BE2C (cell line): ENCODE results near the gene PPP3CB.

ENCODE experiments used
- DNase-seq: peaks from one replicate; pipeline ENCODE4 v3.0.0-alpha.2; 2020
- H3K27me3 ChIP-seq: fragments of 250-450 bp; sonication (Bioruptor Pico); 2 replicates; pipeline ENCODE4 v1.5.1; 2020; ENCODE audit warnings: mild to moderate bottlenecking
- H3K36me3 ChIP-seq: fragments of 250-450 bp; sonication (Bioruptor Pico); 2 replicates; pipeline ENCODE4 v1.5.1; 2020; ENCODE audit warnings: mild to moderate bottlenecking
- H3K4me1 ChIP-seq: fragments of 250-450 bp; sonication (Bioruptor Pico); 2 replicates; pipeline ENCODE4 v1.5.1; 2020
- H3K4me3 ChIP-seq: 2 replicates; pipeline ENCODE4 v1.5.1; 2011; ENCODE audit warnings: low read depth, low read length
- H3K9me3 ChIP-seq: fragments of 250-450 bp; sonication (Bioruptor Pico); 2 replicates; pipeline ENCODE4 v1.5.1; 2020
- CTCF ChIP-seq: IDR thresholded peaks from 2 replicates; pipeline ENCODE4 v1.5.1; 2012; ENCODE audit warnings: mild to moderate bottlenecking, low read depth, low read length

PPP3CB gene

DNA sequence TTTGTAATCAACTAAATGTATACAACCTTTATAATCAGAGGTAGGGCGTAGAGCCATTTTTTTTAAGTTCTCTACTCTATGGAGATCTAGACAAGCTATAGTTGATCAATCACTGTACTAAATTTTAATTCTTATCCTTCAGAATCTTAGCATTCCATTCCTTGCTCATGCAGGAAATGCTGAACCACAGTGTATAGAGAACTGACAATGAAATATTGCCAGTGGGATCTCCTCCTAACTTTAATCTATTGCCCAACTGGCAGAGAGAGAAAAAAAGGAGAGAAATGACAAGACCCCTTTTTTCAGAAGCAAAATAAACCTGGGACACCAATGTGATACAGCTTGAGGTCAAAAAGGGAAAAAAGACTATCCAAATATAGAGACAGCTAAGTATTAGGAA lies 26.4 kb upstream of the PPP3CB start:
- Histone ChIP-seq H3K4me3 (no peak overlapping the region), H3K4me1 (no peaks in the 10 kb centered on the region; the same call in 1 of the 2 replicates), H3K27me3 (no peaks in the 10 kb centered on the region), H3K9me3 (no peaks in the 10 kb centered on the region), H3K36me3 (peaks cover 7% of the 10 kb centered on the region)
- no peak for DNase-seq
- TF ChIP-seq CTCF = no peak

DNA sequence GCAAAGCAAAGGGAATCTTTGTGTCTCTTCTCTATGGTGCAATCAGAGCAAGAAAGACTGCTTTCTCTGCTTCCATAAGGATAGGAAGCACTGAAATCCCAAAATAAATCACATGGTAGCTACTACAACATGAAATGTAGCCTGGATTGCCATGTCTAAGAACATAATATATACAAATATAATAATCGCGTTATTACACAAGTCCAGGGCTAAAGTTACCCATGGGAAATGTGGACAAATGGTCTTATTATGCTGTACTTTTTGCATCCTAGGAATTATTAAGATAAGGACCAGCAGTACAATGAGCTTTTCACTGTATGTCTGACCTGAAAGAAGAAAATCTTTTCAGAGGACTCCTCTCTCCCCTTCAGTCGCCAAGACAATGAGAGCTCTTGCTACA lies 23.5 kb upstream of the PPP3CB start:
- no peaks in the 10 kb centered on the region; the same call in 1 of the 2 replicates for H3K4me1 ChIP-seq
- no peak for DNase-seq
- no peaks in the 10 kb centered on the region for H3K27me3 ChIP-seq
- no peak for TF ChIP-seq CTCF
- H3K4me3 ChIP-seq = no peak overlapping the region
- no peaks in the 10 kb centered on the region for H3K9me3 ChIP-seq
- peaks cover 13% of the 10 kb centered on the region for H3K36me3 ChIP-seq

DNA sequence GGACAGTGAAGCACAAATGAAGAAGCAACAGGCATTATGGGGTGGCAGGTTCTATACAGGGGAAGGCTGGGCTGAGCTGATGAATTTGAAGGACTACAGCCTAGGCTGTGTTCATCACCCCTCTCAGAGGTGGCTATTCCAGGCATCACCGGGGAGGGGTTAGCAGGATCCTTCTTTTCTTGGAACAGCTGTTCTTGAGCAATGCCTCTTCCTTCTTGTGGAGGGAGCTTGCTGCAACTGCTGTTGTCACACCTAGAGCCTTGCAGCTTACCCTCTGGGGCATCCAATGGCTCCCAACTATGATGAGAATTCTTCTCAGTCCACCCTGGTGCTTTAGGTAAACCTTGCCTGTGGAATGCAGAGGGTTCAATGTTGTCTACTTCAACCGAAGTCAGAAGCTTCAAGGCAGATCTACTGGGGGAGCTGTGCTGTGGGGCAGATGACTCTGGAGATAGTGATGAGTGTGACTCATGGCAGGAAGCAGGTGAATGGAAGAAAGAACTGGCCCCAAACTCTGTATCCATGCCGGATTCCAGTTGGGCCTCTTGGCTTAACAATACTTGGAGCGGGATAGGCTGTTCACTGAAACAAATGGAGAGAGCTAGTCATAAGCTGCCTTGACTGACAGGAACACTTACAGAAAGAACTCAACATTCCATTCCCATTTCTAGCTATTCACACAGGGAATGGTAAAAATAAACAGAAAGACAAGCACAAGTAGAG lies 21.5 kb upstream of the PPP3CB start:
- H3K4me3 ChIP-seq = no peak overlapping the region
- no peak for DNase-seq
- H3K9me3 ChIP-seq = no peaks in the 10 kb centered on the region
- peaks cover 13% of the 10 kb centered on the region for H3K36me3 ChIP-seq
- H3K27me3 ChIP-seq = no peaks in the 10 kb centered on the region
- H3K4me1 ChIP-seq = no peaks in the 10 kb centered on the region; the same call in 1 of the 2 replicates
- TF ChIP-seq CTCF = no peak

DNA sequence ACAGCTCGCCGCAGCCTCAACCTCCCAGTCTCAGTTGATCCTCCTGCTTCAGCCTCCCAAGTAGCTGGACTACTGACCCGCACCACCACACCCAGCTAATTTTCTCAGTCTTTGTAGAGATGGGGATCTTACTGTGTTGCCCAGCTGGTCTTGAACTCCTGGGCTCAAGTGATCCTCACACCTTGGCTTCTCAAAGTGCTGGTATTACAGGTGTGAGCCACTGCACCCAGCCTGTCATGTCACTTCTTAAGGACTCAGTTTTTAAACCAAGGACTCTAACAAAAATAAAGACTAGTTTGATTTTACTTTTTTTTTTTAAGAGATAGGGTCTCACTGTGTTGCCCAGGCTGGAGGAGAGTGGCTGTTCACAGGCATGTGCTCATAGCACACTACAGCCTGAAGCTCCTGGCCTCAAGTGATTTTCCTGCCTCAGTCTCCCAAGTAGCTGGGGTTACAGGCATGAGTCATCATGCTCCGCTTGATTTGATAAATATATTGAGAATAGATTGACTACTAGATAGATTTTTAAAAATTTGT lies 16.5 kb upstream of the PPP3CB start:
- H3K36me3 ChIP-seq = peaks cover 6% of the 10 kb centered on the region
- no peak for DNase-seq
- no peak for TF ChIP-seq CTCF
- H3K9me3 ChIP-seq = no peaks in the 10 kb centered on the region
- H3K27me3 ChIP-seq = no peaks in the 10 kb centered on the region
- no peaks in the 10 kb centered on the region; the same call in 1 of the 2 replicates for H3K4me1 ChIP-seq
- no peak overlapping the region for H3K4me3 ChIP-seq

GRCh38 chr10:73509695-73510094 lies 13.9 kb upstream of the PPP3CB start:
- Histone ChIP-seq H3K36me3 (no peaks in the 10 kb centered on the region), H3K4me3 (no peak overlapping the region), H3K27me3 (no peaks in the 10 kb centered on the region), H3K9me3 (no peaks in the 10 kb centered on the region), H3K4me1 (no peaks in the 10 kb centered on the region)
- no peak for DNase-seq
- TF ChIP-seq CTCF = no peak

- Histone ChIP-seq H3K36me3 (no peaks in the 10 kb centered on the region), H3K27me3 (no peaks in the 10 kb centered on the region), H3K4me1 (no peaks in the 10 kb centered on the region), H3K4me3 (no peak overlapping the region), H3K9me3 (no peaks in the 10 kb centered on the region)
- no peak for TF ChIP-seq CTCF
- no peak for DNase-seq
These were observed 10.7 kb upstream of the PPP3CB start for GRCh38 chr10:73506491-73506890.
